AG04450 (cell line): ENCODE measurements around the gene ZNF219. TPM values are rescaled to one million over a fixed set of nuclear protein-coding genes. Genes with fewer than 3 reads are reported as not detected.

Experiments used
- CTCF ChIA-PET: fragments of 300-600, 350-600 bp; formaldehyde crosslinking; extraction: SDS; loops from one replicate; lab custom pipeline; 2022; ENCODE audit warnings: antibody characterized with exemption, inconsistent platforms; lab: Charles Lee
- POLR2A ChIA-PET: fragments of 350-600 bp; formaldehyde crosslinking; extraction: SDS; loops from one replicate; lab custom pipeline; 2021; ENCODE audit warnings: antibody characterized with exemption, inconsistent platforms; lab: Yijun Ruan, JAX
- DNase-seq: peaks from one replicate; pipeline ENCODE4 v3.0.0-alpha.2; 2011; ENCODE audit warnings: low read depth, low spot score
- H3K27ac ChIP-seq: one replicate; pipeline ENCODE4 v1.5.1; 2012; ENCODE audit warnings: low read depth, low read length, control low read depth
- H3K27me3 ChIP-seq: one replicate; pipeline ENCODE4 v1.6.0; 2012; ENCODE audit warnings: low read length; ENCODE audit not compliant: control insufficient read depth, insufficient read depth
- H3K4me3 ChIP-seq: 2 replicates; pipeline ENCODE4 v1.5.1; 2011; ENCODE audit warnings: mild to moderate bottlenecking, low read depth, low read length, control low read depth
- H3K9me3 ChIP-seq: 2 replicates; pipeline ENCODE4 v1.5.1; 2012; ENCODE audit warnings: low read length; ENCODE audit not compliant: control insufficient read depth, insufficient read depth
- polyA plus RNA-seq: library from polyadenylated mRNA; depleted of rRNA; stranded (reverse); fragments of >200 nt; gene quantifications from 2 replicates; pipeline ENCODE4 v1.2.3, GENCODE V29; 2011
- TF ChIP-seq, protein P1 (sequence below): IDR thresholded peaks from 2 replicates; pipeline ENCODE4 v1.5.1; 2011; ENCODE audit warnings: low read depth, low read length, control low read depth, inconsistent platforms

Gene ZNF219
- polyA plus RNA-seq, 1 experiment: 3.9 TPM

DNA sequence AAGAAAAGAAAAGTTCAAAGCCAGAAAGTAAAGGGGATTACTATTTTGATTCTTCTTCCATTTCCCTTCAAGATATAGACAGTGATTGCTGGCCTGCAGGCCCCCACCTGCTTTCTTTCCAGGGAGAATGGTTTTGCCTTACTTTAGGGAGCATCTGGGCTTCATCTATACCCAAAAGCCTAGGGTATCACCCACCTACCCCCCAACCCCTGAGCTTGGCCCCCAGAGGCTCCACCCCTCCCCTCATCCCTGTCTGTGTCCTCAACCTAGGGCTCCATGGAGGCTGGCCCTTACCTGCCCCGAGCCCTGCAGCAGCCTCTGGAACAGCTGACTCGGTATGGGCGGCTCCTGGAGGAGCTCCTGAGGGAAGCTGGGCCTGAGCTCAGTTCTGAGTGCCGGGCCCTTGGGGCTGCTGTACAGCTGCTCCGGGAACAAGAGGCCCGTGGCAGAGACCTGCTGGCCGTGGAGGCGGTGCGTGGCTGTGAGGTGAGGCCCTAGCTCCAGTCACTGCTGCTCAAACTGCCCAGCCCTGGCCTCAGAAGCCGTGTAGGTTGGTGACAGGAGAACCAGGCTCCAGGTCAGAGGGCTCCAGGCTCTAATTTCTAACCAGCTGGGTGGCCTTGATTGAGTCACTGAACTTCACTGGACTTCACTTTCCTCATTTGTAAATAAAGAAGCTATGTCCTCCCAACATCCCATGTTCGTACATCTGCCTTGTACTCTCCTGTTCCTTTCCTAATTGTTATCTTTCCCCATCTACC lies 14.7 kb downstream of the ZNF219 start:
- Histone ChIP-seq H3K27ac (peak overlapping the region; percentile 21), H3K9me3 (no peaks in the 10 kb centered on the region; the same call in 1 of the 2 replicates), H3K27me3 (no peaks in the 10 kb centered on the region), H3K4me3 (no peak overlapping the region)
- DNase-seq: no peak
- ChIA-PET POLR2A (no interaction called here), CTCF (interaction anchor here (0.6 to 1.7 kb wide), 4 partner anchors 9 to 69 kb away, joined by 3 to 13 read pairs (median 5); no protein-coding TSS in a partner anchor)
- TF ChIP-seq, protein P1, sequence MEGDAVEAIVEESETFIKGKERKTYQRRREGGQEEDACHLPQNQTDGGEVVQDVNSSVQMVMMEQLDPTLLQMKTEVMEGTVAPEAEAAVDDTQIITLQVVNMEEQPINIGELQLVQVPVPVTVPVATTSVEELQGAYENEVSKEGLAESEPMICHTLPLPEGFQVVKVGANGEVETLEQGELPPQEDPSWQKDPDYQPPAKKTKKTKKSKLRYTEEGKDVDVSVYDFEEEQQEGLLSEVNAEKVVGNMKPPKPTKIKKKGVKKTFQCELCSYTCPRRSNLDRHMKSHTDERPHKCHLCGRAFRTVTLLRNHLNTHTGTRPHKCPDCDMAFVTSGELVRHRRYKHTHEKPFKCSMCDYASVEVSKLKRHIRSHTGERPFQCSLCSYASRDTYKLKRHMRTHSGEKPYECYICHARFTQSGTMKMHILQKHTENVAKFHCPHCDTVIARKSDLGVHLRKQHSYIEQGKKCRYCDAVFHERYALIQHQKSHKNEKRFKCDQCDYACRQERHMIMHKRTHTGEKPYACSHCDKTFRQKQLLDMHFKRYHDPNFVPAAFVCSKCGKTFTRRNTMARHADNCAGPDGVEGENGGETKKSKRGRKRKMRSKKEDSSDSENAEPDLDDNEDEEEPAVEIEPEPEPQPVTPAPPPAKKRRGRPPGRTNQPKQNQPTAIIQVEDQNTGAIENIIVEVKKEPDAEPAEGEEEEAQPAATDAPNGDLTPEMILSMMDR: no peak

DNA sequence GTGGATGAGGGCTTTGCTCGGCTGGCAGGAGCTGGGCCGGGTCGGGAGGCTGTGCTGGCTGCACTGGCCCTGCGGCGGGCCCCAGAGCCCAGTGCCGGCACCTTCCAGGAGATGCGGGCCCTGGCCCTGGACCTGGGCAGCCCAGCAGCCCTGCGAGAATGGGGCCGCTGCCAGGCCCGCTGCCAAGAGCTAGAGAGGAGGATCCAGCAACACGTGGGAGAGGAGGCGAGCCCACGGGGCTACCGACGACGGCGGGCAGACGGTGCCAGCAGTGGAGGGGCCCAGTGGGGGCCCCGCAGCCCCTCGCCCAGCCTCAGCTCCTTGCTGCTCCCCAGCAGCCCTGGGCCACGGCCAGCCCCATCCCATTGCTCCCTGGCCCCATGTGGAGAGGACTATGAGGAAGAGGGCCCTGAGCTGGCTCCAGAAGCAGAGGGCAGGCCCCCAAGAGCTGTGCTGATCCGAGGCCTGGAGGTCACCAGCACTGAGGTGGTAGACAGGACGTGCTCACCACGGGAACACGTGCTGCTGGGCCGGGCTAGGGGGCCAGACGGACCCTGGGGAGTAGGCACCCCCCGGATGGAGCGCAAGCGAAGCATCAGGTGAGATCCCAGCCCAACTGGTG lies 16.8 kb downstream of the ZNF219 start:
- POLR2A ChIA-PET: interaction anchor here (1.2 kb wide), 1 partner anchor 10 kb away, joined by 3 read pairs; no protein-coding TSS in a partner anchor
- H3K27ac ChIP-seq: no peak overlapping the region
- DNase-seq: no peak
- TF ChIP-seq, protein P1: no peak
- no peaks in the 10 kb centered on the region for H3K27me3 ChIP-seq
- CTCF ChIA-PET: interaction anchor here (1.6 kb wide), 1 partner anchor 67 kb away, joined by 6 read pairs; no protein-coding TSS in a partner anchor
- no peak overlapping the region for H3K4me3 ChIP-seq
- no peaks in the 10 kb centered on the region; the same call in 1 of the 2 replicates for H3K9me3 ChIP-seq

DNA sequence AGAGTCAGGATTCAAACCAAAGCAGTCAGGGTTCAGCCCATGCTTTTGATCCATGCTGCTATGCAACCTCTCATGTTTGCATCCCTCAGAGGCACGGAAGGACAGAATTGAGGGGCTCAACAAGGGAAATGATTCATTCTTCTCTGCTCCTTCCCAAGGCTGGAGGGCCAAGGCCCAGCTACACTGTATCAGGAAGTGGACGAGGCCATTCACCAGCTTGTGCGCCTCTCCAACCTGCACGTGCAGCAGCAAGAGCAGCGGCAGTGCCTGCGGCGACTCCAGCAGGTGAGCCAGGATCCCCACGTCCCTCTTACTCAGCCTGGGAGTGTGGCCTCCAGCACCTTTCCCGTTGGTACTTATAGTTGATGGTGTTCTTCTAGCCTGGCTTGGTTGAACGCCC lies 19.7 kb downstream of the ZNF219 start:
- Histone ChIP-seq H3K4me3 (no peak overlapping the region), H3K27me3 (no peaks in the 10 kb centered on the region), H3K27ac (no peak overlapping the region), H3K9me3 (no peaks in the 10 kb centered on the region; the same call in 1 of the 2 replicates)
- no peak for DNase-seq
- TF ChIP-seq, protein P1: no peak
- CTCF ChIA-PET: interaction anchor here (1.2 to 9.0 kb wide), 4 partner anchors 13 to 64 kb away, joined by 3 to 128 read pairs (median 8); no protein-coding TSS in a partner anchor
- POLR2A ChIA-PET: no interaction called here

- TF ChIP-seq, protein P1: no peak
- Histone ChIP-seq H3K27me3 (no peaks in the 10 kb centered on the region), H3K4me3 (no peak overlapping the region), H3K9me3 (no peaks in the 10 kb centered on the region), H3K27ac (no peak overlapping the region)
- ChIA-PET CTCF (interaction anchor here (1.4 to 9.0 kb wide), 3 partner anchors 16 to 63 kb away, joined by 3 to 128 read pairs (median 4); no protein-coding TSS in a partner anchor), POLR2A (no interaction called here)
- DNase-seq: no peak
These were observed 20.2 kb downstream of the ZNF219 start for GRCh38 chr14:21078287-21078686.

- Histone ChIP-seq H3K27me3 (no peaks in the 10 kb centered on the region), H3K9me3 (no peaks in the 10 kb centered on the region), H3K27ac (no peak overlapping the region), H3K4me3 (no peak overlapping the region)
- TF ChIP-seq, protein P1: no peak
- no peak for DNase-seq
- ChIA-PET POLR2A (no interaction called here), CTCF (interaction anchor here (1.4 to 9.0 kb wide), 3 partner anchors 16 to 62 kb away, joined by 3 to 128 read pairs (median 4); no protein-coding TSS in a partner anchor)
These were observed 20.8 kb downstream of the ZNF219 start for GRCh38 chr14:21077672-21078071.
